ENCODE data around the gene SYT1.

The SYT1 gene

DNA sequence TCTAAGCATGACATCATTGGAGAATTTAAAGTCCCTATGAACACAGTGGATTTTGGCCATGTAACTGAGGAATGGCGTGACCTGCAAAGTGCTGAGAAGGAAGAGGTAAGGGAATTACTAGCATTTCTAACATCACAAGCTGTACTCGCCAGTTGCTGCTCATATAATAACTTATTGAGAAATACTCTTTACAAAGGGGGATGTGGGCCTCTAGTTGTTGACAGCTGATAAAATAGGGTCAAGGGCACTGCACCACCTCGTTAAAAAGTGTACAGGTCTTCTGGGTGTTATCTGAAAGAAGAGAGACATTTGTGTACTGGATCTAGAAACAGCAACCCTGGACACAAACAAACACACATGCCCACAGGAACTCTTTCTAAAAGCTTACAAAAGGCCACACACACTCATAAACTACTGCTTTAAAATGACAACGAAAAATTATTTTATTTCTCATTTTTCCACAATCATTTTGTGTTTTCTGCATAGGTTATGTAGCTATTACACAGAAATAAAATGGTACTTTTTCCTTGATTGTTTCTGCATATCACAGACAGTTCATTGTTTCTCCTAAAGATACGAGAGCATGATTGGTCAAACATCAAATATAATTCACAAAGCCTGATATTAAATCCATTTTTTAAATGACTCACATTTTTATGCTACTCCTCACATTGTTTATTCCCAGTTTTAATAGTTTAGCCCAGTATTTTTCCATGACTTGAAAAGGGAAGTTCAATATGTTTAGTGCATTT, 435.0 kb downstream of the SYT1 start:
- peaks cover 8% of the 10 kb centered on the region; the same call in 1 of the 2 replicates for H3K36me3 ChIP-seq (ENCODE audit: insufficient read depth, low read length)
- no peak overlapping the region for H3K4me3 ChIP-seq (ENCODE audit: low read depth, low read length)
- H3K27me3 ChIP-seq (ENCODE audit: insufficient read depth, low read length), result no peaks in the 10 kb centered on the region
- peaks cover 21% of the 10 kb centered on the region for H3K4me1 ChIP-seq (ENCODE audit: control insufficient read depth, insufficient read depth, low read length, unreplicated experiment)
- peak overlapping the region; percentile 5; the same call in 1 of the 2 replicates for H3K27ac ChIP-seq (ENCODE audit: low read depth, low read length)
- H3K79me2 ChIP-seq (ENCODE audit: control insufficient read depth, insufficient read depth, low read length, unreplicated experiment), result no peaks in the 10 kb centered on the region
- no peak overlapping the region for H2AFZ ChIP-seq (ENCODE audit: low read length, unreplicated experiment)

DNA sequence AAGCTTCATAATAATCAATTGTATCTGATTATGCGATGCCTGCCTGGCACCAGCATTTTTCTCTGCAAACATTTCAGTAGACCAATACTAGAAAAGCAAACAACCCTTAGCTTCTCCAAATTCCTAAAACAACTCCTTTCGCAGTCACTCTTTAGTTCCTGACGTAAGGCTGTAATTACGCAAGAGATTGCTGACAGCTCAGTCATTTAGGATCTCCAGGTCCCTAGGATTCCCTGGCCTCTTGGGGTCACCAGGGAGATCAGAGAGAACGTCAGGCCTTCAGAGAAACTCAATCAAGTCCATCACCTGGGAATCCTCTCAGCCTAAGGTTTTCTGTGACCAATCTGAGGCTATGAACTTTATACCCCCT, 435.6 kb downstream of the SYT1 start:
- H3K36me3 ChIP-seq (ENCODE audit: insufficient read depth, low read length), result peaks cover 8% of the 10 kb centered on the region; the same call in 1 of the 2 replicates
- peak overlapping the region; percentile 32; the same call in 1 of the 2 replicates for H3K27ac ChIP-seq (ENCODE audit: low read depth, low read length)
- no peak overlapping the region for H2AFZ ChIP-seq (ENCODE audit: low read length, unreplicated experiment)
- peaks cover 21% of the 10 kb centered on the region for H3K4me1 ChIP-seq (ENCODE audit: control insufficient read depth, insufficient read depth, low read length, unreplicated experiment)
- no peaks in the 10 kb centered on the region for H3K79me2 ChIP-seq (ENCODE audit: control insufficient read depth, insufficient read depth, low read length, unreplicated experiment)
- H3K27me3 ChIP-seq (ENCODE audit: insufficient read depth, low read length), result no peaks in the 10 kb centered on the region
- H3K4me3 ChIP-seq (ENCODE audit: low read depth, low read length), result no peak overlapping the region

DNA sequence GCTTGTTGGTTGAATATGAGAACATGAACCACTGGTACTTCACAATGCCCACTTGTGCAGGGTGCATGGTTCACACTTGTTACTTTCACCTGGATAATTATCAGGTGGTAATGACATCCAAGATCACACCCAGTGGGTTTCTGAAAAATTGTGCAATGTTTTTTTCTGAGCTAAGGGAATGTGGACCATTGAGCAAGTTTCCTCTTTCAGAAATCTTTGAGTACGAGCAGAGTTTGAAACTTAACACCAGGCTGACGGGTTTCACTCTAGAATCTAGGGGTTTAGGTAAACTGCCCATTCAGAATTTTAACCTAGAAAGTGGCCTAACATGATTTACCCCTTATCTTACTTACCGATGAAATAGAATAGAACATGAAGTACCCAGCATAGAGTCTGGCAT, 436.6 kb downstream of the SYT1 start:
- no peaks in the 10 kb centered on the region for H3K27me3 ChIP-seq (ENCODE audit: insufficient read depth, low read length)
- peaks cover 19% of the 10 kb centered on the region for H3K4me1 ChIP-seq (ENCODE audit: control insufficient read depth, insufficient read depth, low read length, unreplicated experiment)
- H3K27ac ChIP-seq (ENCODE audit: low read depth, low read length), result no peak overlapping the region
- no peaks in the 10 kb centered on the region for H3K79me2 ChIP-seq (ENCODE audit: control insufficient read depth, insufficient read depth, low read length, unreplicated experiment)
- H2AFZ ChIP-seq (ENCODE audit: low read length, unreplicated experiment), result no peak overlapping the region
- H3K4me3 ChIP-seq (ENCODE audit: low read depth, low read length), result no peak overlapping the region
- H3K36me3 ChIP-seq (ENCODE audit: insufficient read depth, low read length), result peaks cover 8% of the 10 kb centered on the region; the same call in 1 of the 2 replicates

DNA sequence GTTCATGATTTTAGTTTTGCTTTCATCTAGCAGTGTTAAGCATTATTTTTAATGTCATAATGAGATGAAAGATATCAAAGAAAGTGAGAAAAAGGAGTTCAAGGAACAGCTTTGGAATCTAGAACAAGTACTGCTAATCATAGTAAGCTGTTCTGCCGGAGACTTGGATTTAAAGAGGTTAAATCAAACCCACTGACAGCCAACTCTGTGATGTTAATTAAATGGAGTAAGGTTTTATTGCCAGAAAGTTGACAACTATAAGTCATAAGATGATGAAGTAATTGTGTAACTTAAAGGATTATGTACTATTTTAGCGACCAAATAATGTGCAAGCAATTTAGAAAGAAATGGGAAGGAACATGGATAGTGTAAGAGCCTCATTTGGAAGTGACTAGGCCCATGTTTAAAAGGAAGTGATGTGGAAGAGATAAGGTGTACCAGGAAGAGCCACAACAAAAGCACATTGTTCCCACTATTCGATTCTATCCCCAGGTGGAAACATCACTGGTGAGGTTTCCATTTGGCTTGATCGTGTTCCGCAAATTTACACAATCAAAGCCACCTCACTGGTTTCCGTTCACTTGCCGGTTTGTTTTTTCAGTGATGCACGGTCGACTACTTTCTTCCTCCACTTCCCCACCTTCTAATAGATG, 437.7 kb downstream of the SYT1 start:
- Histone ChIP-seq H3K27me3 (ENCODE audit: insufficient read depth, low read length) (no peaks in the 10 kb centered on the region), H3K27ac (ENCODE audit: low read depth, low read length) (no peak overlapping the region), H3K4me1 (ENCODE audit: control insufficient read depth, insufficient read depth, low read length, unreplicated experiment) (peaks cover 11% of the 10 kb centered on the region), H3K36me3 (ENCODE audit: insufficient read depth, low read length) (peaks cover 8% of the 10 kb centered on the region; the same call in 1 of the 2 replicates), H3K79me2 (ENCODE audit: control insufficient read depth, insufficient read depth, low read length, unreplicated experiment) (no peaks in the 10 kb centered on the region), H2AFZ (ENCODE audit: low read length, unreplicated experiment) (no peak overlapping the region), H3K4me3 (ENCODE audit: low read depth, low read length) (no peak overlapping the region)

DNA sequence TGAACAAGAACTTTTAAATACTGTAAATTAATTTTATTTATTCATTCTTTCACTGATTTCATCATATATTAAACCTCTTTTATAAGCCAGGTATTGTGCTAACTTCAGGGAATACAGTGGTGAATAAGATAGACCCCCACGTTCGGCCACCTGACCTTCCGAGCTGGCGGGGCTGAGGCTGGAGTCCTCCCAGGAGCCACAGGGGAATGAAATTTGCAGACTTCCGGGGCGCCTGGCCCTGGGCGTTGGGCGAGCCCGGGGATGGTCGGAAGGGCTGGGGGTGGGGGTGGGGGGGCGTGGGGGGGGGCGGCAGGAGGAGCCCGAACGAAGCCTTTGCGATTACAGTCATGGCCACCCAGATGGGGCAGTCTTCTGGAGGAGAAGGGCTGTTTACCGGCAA, 442.8 kb downstream of the SYT1 start:
- H3K27me3 ChIP-seq (ENCODE audit: insufficient read depth, low read length), result no peaks in the 10 kb centered on the region

DNA sequence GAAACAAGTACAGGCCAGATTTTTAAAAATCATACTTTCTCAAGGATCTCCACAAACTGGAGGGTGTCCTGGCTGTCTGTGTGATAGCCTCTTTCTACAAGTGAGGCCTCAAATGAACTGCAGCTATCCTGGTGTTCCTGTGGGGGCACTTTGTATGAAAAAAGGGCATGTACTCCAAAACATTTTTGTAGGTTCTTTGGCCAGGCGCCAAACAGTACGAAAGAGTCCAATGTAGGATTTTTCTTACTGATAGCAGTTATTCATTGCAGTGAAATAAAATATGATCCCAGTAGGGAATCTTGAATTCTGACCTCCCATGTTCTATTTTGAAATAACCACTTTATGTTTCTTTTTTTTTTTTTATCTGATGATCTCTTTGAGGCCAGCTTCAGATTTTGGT, 444.5 kb downstream of the SYT1 start:
- Histone ChIP-seq H3K27me3 (ENCODE audit: insufficient read depth, low read length) (no peaks in the 10 kb centered on the region), H3K4me3 (ENCODE audit: low read depth, low read length) (no peak overlapping the region), H3K4me1 (ENCODE audit: control insufficient read depth, insufficient read depth, low read length, unreplicated experiment) (no peaks in the 10 kb centered on the region), H3K27ac (ENCODE audit: low read depth, low read length) (no peak overlapping the region), H3K79me2 (ENCODE audit: control insufficient read depth, insufficient read depth, low read length, unreplicated experiment) (no peaks in the 10 kb centered on the region), H2AFZ (ENCODE audit: low read length, unreplicated experiment) (no peak overlapping the region), H3K36me3 (ENCODE audit: insufficient read depth, low read length) (no peaks in the 10 kb centered on the region)

More for the DNA sequence above, 442.8 kb downstream of the SYT1 start:
- Histone ChIP-seq H3K36me3 (ENCODE audit: insufficient read depth, low read length) (no peaks in the 10 kb centered on the region), H3K4me1 (ENCODE audit: control insufficient read depth, insufficient read depth, low read length, unreplicated experiment) (no peaks in the 10 kb centered on the region), H3K79me2 (ENCODE audit: control insufficient read depth, insufficient read depth, low read length, unreplicated experiment) (no peaks in the 10 kb centered on the region), H3K4me3 (ENCODE audit: low read depth, low read length) (no peak overlapping the region), H3K27ac (ENCODE audit: low read depth, low read length) (no peak overlapping the region), H2AFZ (ENCODE audit: low read length, unreplicated experiment) (no peak overlapping the region)

DNA sequence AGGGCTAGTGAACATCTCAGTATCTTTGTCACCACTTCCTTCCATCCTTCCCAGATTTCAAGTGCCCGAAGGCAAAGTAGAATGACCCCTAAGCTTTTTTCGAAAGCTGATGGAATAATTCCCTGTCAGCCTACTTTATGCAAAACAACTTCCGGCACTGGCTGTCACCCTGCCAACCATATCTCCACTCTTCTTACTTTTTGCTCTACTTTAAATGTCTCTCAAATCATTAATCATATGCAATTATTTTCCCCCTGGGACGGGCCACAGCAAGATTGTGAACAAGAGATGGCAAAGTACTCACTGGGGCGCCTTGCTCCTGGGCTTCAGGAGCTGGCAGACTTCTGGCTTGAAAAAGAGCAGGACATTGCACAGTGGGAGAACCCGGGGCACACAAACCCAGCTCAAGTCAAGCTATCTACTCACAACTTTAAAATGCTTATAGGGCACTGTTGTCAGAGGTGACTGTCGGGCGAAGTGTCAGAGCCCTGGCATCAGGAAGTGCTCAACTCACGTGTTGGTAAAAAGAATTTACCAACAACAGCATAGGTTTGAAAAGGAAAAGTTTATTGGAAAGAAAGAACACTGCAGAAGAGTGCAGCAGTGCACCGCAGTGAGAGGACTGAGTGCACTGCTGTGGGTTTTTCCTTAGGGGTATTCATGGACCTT, 452.7 kb downstream of the SYT1 start:
- H3K36me3 ChIP-seq (ENCODE audit: insufficient read depth, low read length), result peaks cover 3% of the 10 kb centered on the region; the same call in 1 of the 2 replicates

DNA sequence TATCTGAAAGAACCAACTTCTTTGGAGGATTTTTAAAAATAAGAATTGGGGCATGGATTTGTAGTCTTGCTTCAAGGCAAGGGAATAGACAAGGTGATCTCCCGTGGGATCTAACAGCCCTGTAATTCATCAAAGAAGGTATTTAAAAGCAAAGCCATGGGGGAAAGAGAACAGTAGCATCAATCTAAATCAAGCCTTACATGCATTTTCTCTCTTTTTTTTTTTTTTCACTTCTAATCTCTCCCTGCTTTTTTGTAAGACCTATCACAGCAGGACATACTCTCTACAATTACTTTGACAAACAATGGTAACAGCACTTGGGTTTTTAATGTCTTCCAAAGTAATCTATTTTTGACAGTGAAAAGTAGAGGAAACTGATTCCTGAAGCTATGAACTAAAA, 458.3 kb downstream of the SYT1 start:
- Histone ChIP-seq H3K4me3 (ENCODE audit: low read depth, low read length) (no peak overlapping the region), H3K27me3 (ENCODE audit: insufficient read depth, low read length) (no peaks in the 10 kb centered on the region), H3K4me1 (ENCODE audit: control insufficient read depth, insufficient read depth, low read length, unreplicated experiment) (peaks cover 6% of the 10 kb centered on the region), H3K79me2 (ENCODE audit: control insufficient read depth, insufficient read depth, low read length, unreplicated experiment) (no peaks in the 10 kb centered on the region), H3K36me3 (ENCODE audit: insufficient read depth, low read length) (peaks cover 3% of the 10 kb centered on the region; the same call in 1 of the 2 replicates), H3K27ac (ENCODE audit: low read depth, low read length) (no peak overlapping the region), H2AFZ (ENCODE audit: low read length, unreplicated experiment) (no peak overlapping the region)

More for the DNA sequence above, 452.7 kb downstream of the SYT1 start:
- no peaks in the 10 kb centered on the region for H3K79me2 ChIP-seq (ENCODE audit: control insufficient read depth, insufficient read depth, low read length, unreplicated experiment)
- no peak overlapping the region for H2AFZ ChIP-seq (ENCODE audit: low read length, unreplicated experiment)
- no peak overlapping the region for H3K4me3 ChIP-seq (ENCODE audit: low read depth, low read length)
- H3K4me1 ChIP-seq (ENCODE audit: control insufficient read depth, insufficient read depth, low read length, unreplicated experiment), result no peaks in the 10 kb centered on the region
- H3K27ac ChIP-seq (ENCODE audit: low read depth, low read length), result no peak overlapping the region
- no peaks in the 10 kb centered on the region for H3K27me3 ChIP-seq (ENCODE audit: insufficient read depth, low read length)

DNA sequence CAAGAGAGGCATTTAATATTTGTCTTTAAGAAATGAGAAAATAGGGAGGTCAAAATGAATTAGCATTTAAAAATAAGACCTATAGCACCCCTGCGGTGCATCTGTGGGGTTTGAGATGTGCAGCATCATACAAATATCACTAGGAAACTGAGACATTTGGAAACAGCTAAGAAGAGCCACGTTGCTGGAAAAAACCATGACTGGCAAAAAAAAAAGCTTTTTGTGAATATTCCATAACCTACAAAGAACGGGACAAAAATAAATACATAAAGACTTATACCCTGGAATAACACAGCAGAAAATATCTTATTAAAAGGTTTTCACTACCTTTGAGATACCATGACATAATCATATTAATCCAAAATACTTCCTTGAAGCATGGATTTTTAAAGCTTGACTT, 460.0 kb downstream of the SYT1 start:
- H3K4me3 ChIP-seq (ENCODE audit: low read depth, low read length), result no peak overlapping the region
- no peak overlapping the region for H3K27ac ChIP-seq (ENCODE audit: low read depth, low read length)
- no peak overlapping the region for H2AFZ ChIP-seq (ENCODE audit: low read length, unreplicated experiment)
- H3K79me2 ChIP-seq (ENCODE audit: control insufficient read depth, insufficient read depth, low read length, unreplicated experiment), result no peaks in the 10 kb centered on the region
- no peaks in the 10 kb centered on the region for H3K27me3 ChIP-seq (ENCODE audit: insufficient read depth, low read length)
- H3K4me1 ChIP-seq (ENCODE audit: control insufficient read depth, insufficient read depth, low read length, unreplicated experiment), result peaks cover 6% of the 10 kb centered on the region
- no peaks in the 10 kb centered on the region for H3K36me3 ChIP-seq (ENCODE audit: insufficient read depth, low read length)

DNA sequence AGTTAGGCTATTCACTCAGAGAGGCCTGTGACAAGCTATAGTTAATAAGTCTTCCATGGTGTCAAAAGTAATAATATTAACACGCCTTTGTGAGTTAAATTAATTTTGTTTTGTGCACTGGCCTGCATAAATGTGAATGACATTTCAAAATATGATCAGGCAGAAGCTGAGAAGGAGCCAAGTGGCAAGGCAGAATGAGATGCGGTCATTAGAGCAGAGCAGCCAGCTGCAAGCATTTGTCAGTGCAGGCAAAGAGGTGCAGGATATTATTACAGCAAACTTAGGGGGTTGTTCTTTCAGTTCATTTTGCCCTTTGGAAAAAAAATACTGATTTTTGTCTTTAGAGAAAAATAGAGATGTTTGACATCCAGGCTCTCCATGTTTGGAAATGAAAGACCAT, 461.6 kb downstream of the SYT1 start:
- H3K36me3 ChIP-seq (ENCODE audit: insufficient read depth, low read length), result no peaks in the 10 kb centered on the region
- H3K4me1 ChIP-seq (ENCODE audit: control insufficient read depth, insufficient read depth, low read length, unreplicated experiment), result peaks cover 6% of the 10 kb centered on the region
- H3K27me3 ChIP-seq (ENCODE audit: insufficient read depth, low read length), result no peaks in the 10 kb centered on the region
- H3K27ac ChIP-seq (ENCODE audit: low read depth, low read length), result no peak overlapping the region
- H3K79me2 ChIP-seq (ENCODE audit: control insufficient read depth, insufficient read depth, low read length, unreplicated experiment), result no peaks in the 10 kb centered on the region
- no peak overlapping the region for H3K4me3 ChIP-seq (ENCODE audit: low read depth, low read length)
- H2AFZ ChIP-seq (ENCODE audit: low read length, unreplicated experiment), result no peak overlapping the region

All from ACC112 (cell line).